ENCODE measurements around the gene ADIPOR1.
"Not testable (repeated sequence)": the region's sequence is repeated elsewhere in the genome, so short reads cannot be mapped to it uniquely, and the experiment has no call there.

The ADIPOR1 gene, protein sequence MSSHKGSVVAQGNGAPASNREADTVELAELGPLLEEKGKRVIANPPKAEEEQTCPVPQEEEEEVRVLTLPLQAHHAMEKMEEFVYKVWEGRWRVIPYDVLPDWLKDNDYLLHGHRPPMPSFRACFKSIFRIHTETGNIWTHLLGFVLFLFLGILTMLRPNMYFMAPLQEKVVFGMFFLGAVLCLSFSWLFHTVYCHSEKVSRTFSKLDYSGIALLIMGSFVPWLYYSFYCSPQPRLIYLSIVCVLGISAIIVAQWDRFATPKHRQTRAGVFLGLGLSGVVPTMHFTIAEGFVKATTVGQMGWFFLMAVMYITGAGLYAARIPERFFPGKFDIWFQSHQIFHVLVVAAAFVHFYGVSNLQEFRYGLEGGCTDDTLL

DNA sequence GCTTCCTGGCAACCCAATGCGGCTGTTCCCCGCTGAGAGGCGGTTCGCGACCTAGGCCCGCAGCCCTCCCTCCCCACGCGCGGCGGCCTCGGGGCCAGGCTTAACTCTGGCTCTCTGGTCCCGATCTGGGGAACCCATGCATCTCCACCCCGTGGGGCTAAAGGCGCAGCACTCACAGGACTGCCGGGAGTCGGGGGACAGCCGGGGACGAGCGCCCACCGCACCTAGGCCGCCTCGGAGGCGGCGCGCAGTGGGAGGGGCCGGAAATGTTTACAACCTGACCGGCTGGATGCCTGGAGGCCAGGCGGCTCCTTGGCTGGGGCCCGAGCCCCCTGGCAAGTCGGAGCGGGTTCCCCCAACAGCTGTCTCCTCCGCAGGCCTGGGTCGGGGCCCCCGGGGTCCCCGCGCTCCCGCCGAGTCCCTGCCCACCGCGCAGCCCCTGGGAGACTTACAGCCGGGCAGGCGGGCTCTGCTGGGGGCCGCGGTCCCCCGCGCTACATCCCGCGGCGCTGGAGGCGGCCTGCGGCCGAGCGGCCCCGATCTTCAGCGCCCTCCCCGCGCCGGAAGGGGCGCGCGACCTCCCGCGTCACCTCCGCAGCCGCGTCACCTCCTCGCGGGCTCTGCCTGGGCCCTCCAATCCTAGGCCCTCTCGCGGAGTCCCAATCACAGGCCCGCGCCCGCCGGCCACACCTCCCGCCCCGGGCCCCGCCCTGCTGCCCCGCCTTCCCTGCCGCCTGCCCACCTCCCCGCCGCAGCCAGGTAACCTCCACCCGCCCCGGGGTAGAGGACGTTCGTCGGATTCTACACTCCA, at the start of gene ADIPOR1:
TSS of gene ADIPOR1 (minus strand) at position 580 of the 811 bp plus-strand sequence. CDS start 7,242 bp downstream, outside the sequence.
- DNase-seq, result peak; percentile 93

DNA sequence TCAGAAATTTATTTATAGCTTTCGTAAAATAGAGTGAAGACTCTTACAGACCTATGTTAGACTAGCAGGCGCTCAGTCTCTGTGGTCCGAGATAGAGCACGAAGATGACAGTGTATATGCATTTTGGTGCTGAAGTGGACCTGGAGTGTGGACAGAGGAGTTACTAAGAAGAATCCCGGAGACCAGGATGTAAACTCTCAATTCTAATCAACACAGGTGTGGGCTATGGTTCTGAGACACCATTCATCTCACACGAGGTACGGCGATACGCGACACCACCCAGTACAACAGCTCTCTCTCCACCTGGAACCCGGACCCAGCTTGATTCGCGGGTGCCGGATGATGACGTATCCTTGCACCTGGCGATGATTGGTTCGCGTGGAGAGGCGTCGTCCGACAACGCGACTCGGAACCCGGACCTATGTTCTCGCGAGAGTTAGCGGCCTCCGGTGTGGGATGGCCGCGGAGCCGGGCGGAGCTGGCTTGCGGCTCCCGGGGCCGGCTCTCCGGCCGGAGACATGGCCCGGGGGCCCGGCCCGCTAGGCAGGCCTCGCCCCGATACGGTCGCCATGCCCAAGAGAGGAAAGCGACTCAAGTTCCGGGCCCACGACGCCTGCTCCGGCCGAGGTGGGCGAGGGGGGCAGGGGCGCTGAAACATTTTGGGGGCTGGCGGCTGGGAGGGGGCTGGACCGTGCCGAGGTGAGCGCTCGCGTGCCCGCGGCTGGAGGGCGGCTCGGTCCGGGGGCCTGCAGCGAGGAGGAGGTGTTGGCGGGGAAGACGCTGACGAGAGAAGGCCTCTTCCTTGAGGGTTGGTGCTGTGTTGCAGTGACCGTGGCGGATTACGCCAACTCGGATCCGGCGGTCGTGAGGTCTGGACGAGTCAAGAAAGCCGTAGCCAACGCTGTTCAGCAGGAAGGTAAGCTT, 49.1 kb upstream of the ADIPOR1 start, which contains the start of gene TMEM183A:
TSS of gene TMEM183A (plus strand) at position 427 of the 924 bp plus-strand sequence. CDS start at position 519, 92 bp downstream.
- peak; percentile 93 for DNase-seq

DNA sequence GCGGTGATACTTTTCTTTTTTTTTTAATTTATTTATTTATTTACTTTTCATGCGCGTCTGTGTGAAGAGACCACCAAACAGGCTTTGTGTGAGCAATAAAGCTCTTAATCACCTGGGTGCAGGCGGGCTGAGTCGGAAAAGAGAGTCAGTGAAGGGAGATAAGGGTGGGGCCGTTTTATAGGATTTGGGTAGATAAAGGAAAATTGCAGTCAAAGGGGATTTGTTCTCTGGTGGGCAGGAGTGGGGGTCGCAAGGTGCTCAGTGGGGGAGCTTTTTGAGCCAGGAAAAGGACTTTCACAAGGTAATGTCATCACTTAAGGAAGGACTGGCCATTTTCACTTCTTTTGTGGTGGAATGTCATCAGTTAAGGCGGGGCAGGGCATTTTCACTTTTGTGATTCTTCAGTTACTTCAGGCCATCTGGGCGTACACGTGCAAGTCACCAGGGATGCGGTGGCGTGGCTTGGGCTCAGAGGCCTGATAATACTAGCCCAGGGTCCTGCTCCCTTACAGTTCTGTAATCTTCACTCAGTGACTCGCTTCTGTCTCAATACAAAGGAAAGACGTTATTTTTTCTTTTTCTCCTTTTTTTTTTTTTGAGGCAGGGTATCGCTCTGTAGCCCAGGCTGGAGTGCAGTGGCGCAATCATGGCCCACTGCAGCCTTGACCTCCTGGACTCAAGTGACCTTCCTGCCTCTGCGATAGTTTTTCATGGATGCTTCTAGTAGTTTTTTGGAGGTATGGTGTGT, 47.5 kb upstream of the ADIPOR1 start:
- not testable (repeated sequence) for DNase-seq

DNA sequence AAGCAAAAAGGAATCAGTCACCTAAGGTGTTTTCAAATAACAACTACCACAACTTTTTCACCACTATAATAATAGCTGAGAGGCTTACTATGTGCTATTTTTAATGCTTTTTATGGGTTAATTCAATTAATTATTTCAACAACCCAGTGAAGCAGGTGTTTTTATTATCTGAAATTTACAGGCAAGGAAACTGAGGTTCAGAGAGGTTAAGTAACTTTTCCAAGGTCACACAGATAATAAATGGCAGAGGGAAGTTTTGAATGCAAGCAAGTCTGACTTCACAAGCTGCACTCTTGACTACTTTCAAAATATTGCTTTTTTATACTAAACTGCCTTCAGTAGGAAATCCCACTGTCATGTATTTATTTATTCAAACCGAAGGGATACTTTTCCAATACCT, 44.8 kb upstream of the ADIPOR1 start:
- no peak for DNase-seq

DNA sequence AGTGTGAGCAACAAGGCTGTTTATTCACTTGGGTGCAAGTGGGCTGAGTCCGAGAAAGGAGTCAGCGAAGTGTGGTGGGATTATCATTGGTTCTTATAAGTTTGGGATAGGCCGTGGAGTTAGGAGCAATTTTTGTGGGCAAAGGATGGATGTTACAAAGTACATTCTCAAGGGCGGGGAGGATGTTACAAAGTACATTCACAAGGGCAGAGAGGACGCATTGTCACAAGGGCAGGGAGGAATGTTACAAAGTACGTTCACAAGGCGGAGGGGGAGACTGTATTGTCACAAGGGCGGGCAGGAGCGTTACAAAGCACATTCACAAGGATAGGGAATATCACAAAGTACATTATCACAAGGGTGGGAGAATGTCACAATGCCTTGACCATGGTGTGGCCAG, 43.9 kb upstream of the ADIPOR1 start:
- DNase-seq, result no peak

DNA sequence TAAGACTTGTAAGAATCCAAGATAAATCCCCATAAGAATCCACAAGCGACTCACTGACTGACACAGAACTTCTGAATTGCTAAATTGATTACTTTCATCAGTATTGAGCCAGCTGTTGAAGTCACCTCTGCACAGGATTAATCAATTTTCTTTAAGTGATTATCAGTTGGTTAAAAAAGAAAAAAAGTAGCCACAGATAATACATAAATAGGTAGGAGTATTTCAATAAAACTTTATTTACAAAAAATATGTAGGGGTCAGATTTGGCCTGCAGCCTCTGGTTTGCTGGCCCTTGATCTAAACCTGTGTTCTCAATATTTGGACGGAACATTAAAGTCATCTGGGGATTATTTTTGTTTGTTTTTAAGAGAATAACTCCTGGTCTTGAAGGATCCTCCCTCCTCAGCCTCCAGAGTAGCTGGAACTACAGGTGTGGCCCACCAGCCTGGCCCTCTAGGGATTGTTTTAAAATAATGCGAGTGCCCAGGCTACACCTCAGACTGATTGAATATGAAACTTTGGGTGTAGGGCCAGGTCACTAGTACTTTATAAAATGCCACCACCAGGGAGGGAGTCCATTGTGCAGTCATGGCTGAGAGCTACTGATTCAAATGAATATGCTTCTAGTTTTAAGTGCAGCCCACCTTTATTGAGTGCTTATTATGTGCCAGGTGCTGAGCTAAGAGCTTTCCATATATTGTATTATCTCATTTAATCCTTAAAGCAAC, 42.3 kb upstream of the ADIPOR1 start:
- no peak for DNase-seq

DNA sequence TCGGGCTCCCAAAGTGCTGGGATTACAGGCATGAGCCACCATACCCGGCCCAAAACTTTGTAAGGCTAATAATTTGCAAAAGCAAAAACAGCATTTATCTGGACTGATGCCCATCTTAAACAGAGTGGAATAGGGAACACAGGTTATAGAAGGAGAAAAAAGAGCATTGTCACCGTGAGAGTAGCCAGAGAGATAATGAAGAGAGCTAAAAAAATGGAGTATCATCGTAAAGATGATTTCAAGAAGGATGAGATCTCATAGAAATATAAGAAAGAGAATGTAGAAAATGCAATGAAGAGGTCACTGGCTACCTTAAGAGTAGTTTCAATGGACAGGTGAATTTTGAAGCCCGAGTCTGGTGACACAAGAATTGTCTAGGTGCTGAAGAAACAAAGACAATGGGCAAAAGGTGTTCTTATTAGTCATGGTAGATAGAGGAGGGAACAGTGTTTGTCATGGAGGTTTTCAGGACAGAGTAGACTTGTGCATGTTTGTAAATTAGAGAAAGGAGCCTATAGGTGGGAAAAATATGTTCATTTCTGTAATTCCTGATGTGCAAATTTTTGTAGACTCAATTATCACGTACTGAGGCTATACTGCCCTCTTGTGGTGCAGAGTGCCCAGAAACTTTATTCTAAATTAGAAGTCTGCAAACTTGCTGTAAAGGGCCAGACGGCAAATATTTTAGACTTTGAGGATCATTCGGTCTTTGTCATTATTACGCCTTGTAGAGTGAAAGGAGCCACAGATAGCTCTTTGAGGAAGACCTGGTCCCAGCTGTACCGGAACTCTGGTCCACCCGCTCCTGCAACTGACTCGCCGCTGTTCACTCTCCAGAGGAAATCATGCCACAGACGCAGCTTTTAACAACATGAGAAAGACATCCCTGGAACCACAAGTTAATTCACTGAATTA, 41.0 kb upstream of the ADIPOR1 start:
- DNase-seq, result peak; percentile 66

DNA sequence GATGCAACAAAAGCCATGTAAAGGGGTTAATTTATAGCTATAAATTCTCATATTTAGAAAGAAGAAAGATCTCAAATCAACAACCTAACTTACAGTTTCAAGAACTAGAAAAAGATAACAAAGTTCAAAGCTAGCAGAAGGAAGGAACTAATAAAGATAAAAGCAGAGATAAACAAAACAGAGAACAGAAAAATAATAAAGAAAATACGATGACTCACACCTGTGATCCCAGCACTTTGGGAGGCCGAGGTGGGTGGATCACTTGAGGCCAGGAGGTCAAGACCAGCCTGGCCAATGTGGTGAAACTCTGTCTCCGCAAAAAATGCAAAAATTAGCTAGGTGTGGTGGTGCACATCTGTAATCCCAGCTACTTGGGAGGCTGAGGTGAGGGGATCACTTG, 36.6 kb upstream of the ADIPOR1 start:
- DNase-seq, result no peak

DNA sequence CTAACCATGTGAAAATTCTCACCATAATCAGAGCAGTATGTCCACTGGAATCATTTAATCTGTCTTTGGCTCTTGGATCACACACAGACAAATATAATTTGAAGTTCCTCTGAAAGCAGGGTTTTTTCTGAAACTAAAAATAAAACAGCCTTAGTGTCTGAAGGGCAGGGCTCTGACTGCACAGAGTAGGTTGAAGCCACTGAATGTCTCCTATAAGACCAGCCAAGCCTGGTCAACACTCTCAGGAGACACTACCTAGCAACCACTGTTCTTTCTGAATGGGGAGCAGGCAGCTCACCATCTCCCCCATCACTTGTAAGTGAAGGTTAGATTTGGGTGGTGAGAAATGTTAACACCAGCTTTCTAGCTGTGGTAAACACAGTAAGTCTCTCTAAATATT, 33.0 kb upstream of the ADIPOR1 start:
- DNase-seq, result no peak

DNA sequence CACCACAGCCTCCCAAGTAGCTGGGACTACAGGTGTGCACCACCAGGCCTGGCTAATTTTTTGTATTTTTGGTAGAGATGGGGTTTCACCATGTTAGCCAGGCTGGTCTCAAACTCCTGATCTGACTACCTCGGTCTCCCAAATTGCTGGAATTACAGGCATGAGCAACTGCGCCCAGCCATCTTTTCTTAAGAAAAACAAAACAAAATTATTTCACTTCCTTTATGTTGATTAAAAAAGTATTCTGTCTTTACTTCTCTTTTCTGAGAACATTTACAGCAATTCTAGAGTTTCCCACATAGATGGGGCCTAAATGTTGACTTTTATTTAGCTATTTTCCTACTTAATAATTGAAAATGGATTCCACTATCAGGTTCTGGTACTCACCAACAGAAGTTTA, 31.8 kb upstream of the ADIPOR1 start:
- no peak for DNase-seq

DNA sequence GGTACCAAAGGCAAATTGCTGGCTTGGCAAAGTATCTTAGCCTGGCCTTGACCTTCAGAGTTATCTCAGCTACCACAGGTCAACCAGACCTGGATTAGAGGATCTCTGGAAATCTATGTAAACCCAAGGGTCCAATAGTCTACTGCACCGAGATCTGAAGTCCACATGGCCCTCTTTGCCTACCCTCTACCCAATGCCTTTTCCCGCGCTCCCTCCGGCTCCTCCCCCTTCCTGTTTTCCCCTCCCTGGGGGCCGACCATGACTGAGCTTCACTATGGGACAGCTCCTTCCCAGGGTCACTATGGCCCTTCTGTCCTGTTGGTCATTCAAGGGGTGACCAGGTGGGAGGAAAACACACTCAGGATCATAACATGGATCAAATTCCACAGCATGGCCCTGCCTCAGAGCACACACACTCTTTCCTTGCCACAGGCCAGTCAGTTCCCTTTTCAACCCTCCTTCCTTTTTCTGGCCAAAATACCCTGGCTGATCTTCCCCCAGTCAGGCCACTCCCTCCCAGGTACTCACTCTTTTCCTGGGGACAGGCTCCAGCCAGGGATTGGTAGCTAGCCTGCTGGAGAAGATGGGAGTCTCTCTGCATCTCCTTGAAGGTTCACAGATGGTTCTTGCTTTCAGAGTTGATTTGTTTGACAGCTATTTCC, 29.9 kb upstream of the ADIPOR1 start:
- no peak for DNase-seq

DNA sequence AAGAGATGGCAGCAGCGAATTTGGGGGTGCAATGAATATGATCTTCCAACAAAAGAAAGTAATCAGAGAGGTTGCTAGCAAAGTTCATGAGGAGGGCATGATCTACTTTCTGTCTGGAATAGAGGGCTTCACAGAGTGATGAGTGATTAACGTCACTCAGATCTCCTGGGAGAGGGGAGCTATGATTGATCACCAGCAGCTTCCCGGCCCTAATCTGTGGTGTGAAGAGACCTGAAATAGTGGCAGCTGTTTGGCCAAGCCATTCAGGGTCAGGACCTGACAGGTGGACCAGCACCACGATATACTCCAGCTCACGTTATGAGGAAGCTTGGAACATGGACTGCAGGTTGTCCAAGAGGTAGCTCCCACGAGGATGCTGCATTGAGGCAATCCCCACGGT, 29.1 kb upstream of the ADIPOR1 start:
- DNase-seq, result no peak

DNA sequence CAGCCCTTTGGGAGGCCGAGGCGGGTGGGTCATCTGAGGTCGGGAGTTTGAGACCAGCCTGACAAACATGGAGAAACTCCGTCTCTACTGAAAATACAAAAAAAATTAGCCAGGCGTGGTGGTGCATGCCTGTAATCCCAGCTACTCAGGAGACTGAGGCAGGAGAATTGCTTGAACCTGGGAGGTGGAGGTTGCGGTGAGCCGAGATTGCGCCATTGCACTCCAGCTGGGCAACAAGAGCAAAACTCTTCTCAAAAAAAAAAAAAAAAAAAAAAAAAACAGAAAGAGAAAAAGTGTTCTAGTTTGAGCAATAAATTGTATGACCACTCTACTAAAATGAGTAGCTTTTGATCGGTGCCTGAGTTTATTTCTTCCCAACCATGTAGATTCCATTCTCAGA, 28.0 kb upstream of the ADIPOR1 start:
- not testable (repeated sequence) for DNase-seq

DNA sequence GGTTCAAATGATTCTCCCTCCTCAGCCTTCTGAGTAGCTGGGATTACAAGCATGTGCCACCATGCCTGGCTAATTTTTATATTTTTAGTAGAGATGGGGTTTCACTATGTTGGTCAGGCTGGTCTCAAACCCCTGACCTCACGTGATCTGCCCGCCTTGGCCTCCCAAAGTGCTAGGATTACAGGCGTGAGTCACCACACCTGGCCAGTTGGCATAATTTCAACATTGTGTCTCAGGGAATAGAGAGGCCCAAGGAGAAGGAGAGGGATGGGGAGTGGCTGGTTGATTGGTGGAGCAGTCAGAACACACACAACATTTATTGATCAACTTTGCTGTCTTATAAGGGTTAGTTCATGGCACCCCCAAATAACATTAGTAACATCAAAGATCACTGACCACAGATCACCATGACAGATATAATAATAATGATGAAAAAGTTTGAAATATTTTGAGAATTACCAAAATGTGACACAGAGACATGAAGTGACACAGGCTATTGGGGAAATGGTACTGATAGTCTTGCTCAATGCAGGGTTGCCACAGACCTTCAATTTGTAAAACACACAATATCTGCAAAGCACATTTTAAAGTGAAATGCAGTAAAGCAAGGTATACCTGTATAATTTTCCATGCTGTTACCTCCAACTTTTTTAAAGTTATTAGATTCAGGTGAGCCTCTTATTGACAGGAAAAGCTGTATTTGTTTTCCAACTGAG, 24.8 kb upstream of the ADIPOR1 start:
- DNase-seq, result no peak

DNA sequence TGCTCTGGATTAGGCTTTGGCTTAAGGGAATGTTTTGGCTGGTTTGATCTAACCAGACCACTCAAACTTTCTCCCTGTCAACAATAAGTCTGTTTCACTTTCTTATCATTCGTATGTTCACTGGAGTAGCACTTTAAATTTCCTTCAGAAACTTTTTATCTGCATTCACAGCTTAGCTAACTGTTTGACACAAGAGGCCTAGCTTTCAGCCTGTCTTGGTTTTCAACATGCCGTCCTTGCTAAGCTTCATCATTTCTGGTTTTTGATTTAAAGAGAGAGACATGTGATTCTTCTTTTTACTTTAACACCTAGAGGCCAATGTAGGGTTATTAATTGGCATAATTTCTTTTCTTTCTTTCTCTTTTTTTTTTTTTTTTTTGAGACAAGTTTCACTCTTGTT, 23.8 kb upstream of the ADIPOR1 start:
- no peak for DNase-seq

DNA sequence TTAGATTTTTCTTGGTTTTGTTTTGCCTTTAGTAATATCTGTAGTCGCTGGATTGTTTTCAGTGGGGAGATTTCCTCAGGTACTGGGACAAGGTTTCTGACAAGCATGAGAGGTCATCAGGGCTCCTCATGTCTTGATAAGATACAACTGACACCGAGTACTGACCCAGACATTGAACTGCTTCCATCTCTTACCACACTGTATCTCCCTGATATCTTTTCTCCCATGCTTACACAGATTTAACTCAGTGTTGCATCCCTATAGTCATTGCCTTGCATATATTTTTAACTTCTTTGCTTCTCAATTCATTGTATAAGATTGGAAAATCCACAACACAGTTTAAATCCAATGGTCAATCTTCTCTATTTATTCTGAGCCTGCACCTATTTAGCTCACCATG, 21.3 kb upstream of the ADIPOR1 start:
- DNase-seq, result no peak

DNA sequence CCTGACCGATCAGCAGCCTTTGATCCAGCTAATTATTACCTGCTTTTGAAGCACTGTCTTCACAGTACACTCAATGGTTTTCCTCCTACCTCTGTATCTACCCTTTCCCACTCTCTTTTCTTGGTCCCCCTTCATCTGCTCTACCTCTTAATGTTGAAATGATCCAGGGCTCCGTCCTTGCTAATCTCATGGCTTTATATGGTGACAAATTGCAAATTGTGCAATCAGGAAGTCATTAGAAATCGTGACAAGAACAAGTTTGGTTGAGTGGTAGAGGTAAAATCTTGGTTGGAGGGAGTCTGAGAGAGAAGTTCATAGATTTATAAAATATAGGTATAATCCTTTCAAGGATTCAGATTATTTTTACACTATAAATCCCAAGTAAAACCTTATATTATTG, 18.5 kb upstream of the ADIPOR1 start:
- DNase-seq, result no peak

DNA sequence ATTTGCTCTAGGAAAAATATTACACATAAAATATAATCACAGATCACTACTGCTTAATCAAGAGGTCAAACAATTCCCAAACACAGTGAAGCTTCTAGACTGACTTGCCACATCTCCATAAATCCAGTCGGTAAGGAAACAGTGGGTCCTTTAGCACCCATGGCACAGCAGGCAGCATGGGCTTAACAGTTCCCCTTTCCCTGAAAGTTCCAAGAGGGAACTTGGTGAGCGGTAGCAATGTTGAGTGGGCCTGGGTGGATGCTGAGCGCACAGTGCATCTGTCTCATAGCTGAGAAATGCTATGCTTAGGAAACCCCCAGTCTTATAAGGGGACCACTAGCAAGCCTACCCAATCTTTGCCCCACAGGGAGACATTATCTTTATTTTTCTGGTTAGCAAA, 16.7 kb upstream of the ADIPOR1 start:
- DNase-seq, result no peak

DNA sequence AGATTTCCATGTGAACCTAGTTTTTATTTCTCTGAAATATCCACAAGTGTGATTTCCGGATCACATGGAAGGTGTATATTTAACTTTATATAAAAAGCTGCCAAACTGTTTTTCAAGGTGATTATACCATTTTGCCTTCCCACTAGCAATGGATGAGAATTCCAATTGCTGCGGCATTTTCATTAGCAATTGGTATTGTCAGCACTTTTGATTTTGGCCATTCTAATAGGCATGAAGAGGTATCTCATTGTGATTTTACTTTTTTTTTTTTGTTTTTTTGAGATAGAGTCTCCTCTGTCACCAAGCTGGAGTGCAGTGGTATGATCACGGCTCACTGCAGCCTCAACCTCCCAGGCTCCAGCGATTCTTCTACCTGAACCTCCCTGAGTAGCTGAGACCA, 13.9 kb upstream of the ADIPOR1 start:
- DNase-seq, result no peak
